ENCODE measurements around the gene G3BP2. TPM values are rescaled to one million over a fixed set of nuclear protein-coding genes. Genes with fewer than 3 reads are reported as not detected.

The G3BP2 gene
- total RNA-seq, 4 donors from 2014 or later, result 50.5 to 67.9 (median 57.2) TPM

DNA sequence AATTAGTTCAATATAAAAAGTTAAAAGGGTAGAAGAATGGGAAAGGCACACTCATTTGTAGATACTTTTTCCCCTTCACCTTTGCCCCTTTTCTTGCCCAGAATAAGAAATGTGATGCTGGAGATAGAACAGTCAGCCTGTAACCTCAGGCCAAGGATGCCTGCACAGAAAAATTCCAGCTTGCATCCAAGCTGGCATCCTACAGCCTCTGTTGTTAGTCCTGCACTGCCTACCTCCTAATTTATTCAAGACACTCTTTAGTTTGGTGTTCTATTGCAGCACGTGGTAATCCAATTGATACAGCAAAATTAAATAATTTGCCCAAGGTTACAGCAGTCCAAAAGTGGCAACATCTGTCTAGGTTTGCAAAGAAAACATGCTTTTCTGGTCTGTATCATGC is 41.5 kb upstream of the G3BP2 start:
- no peak overlapping the region for H3K4me3 ChIP-seq (ENCODE audit: low read depth, poor library complexity, severe bottlenecking)
- WGBS, 2 donors, result 24 to 33% methylated on average over 1 of the region's 1 CpG
- TF ChIP-seq, protein P1, sequence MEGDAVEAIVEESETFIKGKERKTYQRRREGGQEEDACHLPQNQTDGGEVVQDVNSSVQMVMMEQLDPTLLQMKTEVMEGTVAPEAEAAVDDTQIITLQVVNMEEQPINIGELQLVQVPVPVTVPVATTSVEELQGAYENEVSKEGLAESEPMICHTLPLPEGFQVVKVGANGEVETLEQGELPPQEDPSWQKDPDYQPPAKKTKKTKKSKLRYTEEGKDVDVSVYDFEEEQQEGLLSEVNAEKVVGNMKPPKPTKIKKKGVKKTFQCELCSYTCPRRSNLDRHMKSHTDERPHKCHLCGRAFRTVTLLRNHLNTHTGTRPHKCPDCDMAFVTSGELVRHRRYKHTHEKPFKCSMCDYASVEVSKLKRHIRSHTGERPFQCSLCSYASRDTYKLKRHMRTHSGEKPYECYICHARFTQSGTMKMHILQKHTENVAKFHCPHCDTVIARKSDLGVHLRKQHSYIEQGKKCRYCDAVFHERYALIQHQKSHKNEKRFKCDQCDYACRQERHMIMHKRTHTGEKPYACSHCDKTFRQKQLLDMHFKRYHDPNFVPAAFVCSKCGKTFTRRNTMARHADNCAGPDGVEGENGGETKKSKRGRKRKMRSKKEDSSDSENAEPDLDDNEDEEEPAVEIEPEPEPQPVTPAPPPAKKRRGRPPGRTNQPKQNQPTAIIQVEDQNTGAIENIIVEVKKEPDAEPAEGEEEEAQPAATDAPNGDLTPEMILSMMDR (IDR thresholded peaks at IDR 0.05), result no peak
- no peak for TF ChIP-seq POLR2A (IDR thresholded peaks at IDR 0.05)
- intact Hi-C loops (cut with DNase I; ENCODE audit: low total_unique reads), result no loop called here
- no peak for DNase-seq (ENCODE audit: low spot score in 2 of 2)

DNA sequence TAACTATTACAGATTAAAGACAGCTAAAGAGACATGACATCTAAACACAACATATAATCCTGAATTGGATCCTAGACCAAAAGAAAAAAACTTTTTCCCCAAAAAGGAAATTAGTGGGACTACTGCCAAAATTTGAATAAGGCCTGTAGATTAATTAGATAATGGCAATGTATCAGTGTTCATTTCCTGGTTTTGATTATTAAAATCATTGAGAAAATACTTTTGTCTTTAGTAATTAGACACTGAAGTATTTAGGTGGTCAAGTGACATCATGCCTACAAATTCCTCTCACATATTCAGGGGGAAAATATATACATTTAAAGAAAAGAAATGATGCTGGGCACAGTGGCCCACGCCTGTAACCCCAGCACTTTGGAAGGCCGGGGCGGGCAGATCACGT is 40.8 kb upstream of the G3BP2 start:
- 92 to 98% methylated on average over 4 of the region's 4 CpGs for WGBS, 2 donors
- no peak overlapping the region for H3K4me3 ChIP-seq (ENCODE audit: low read depth, poor library complexity, severe bottlenecking)
- no peak for DNase-seq (ENCODE audit: low spot score in 2 of 2)
- intact Hi-C loops (cut with DNase I; ENCODE audit: low total_unique reads), result no loop called here
- TF ChIP-seq, protein P1 (IDR thresholded peaks at IDR 0.05), result no peak
- TF ChIP-seq POLR2A (IDR thresholded peaks at IDR 0.05), result no peak

DNA sequence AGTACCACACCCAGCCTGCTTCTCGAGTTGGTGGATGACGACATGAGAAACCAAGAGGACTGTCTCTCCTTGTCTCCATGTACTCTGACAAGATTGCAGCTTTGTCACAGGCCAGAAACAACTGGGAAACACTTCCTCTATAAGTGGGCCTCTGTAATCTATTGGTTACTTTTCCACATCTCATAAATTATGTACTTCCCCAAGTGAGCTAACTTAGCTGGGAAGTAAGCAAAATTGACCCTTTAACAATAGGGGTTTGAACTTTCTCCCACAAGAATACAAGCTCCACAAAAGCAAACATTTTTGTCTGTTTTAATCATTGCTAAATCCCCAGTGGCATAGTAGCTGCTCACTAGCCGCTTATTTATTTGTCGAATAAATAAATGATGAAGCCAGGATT is 37.0 kb upstream of the G3BP2 start:
- peak in 1 of 2 donors; percentile 10 for DNase-seq (ENCODE audit: low spot score in 2 of 2)
- TF ChIP-seq, protein P1 (IDR thresholded peaks at IDR 0.05), result no peak
- TF ChIP-seq POLR2A (IDR thresholded peaks at IDR 0.05), result no peak
- H3K4me3 ChIP-seq (ENCODE audit: low read depth, poor library complexity, severe bottlenecking), result no peak overlapping the region
- WGBS, 2 donors, result 67 to 84% methylated on average over 4 of the region's 4 CpGs
- intact Hi-C loops (cut with DNase I; ENCODE audit: low total_unique reads), result no loop called here

DNA sequence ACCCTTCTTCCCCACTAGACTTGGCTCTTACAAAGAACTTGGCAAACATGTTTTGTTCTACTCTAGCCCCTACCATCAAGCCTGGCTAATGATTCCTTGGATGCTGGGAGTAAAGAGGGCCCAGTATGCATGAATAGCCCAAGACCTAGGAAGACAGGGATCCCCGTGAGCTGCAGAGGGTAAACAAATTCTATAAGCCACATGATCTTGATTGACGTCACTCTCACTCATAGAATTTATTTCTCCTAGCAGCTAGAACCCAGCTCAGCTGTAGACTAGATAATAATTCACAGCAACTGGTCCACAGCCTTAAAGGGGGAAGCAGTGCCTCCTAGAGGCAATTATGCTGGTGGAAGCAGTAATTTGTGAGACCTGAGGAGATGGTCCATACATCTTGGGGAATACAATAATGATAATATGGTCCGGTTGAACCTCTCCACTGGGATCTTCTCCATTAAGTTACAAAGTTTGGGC is 35.0 kb upstream of the G3BP2 start:
- DNase-seq (ENCODE audit: low spot score in 2 of 2), result peak in 1 of 2 donors; percentile 13
- intact Hi-C loops (cut with DNase I; ENCODE audit: low total_unique reads), result no loop called here
- 87 to 97% methylated on average over 3 of the region's 3 CpGs for WGBS, 2 donors
- no peak overlapping the region for H3K4me3 ChIP-seq (ENCODE audit: low read depth, poor library complexity, severe bottlenecking)
- no peak for TF ChIP-seq POLR2A (IDR thresholded peaks at IDR 0.05)
- TF ChIP-seq, protein P1 (IDR thresholded peaks at IDR 0.05), result no peak

DNA sequence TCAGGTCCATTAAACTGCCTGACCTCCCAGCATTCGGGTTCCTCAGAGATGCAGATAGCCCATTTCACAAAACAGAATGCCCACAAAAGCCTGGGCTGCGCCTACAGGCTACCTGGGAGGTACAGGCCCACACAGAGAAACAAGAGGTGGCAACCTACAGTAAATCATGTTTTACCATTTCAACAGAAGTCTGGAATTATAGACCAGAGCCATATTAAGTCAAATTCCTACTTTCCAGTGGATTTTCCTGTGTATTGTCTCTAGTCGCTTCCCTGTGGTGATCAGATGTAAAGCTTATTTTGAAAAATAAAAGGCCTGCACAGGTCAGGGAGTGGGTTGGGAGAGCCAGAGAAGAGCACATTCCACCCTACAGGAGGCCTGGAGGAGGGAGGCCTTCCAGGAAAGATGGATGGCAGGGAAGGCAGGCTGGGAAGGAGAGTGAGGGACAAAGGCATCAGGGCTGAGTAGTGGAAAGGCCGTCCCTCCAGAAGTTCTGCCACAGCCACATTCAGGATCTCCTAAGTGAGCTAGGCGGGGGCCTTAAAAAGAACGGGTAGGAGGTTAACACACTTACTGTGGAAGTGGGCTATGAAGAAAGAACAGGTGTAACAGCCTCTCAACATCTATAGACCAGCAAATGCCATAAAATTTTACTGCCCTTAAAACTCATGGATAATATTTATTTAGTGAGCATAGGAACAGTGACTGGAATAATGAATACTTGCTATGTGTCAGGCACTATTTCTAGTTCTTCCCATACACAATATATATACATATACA is 32.2 kb upstream of the G3BP2 start:
- 92 to 93% methylated on average over 6 of the region's 6 CpGs for WGBS, 2 donors
- intact Hi-C loops (cut with DNase I; ENCODE audit: low total_unique reads), result no loop called here
- peak in 1 of 2 donors; percentile 31 for DNase-seq (ENCODE audit: low spot score in 2 of 2)
- no peak overlapping the region for H3K4me3 ChIP-seq (ENCODE audit: low read depth, poor library complexity, severe bottlenecking)
- TF ChIP-seq, protein P1 (IDR thresholded peaks at IDR 0.05), result no peak
- no peak for TF ChIP-seq POLR2A (IDR thresholded peaks at IDR 0.05)

Measured in lower leg skin (tissue), 4 donors.